Activated naive CD4-positive, alpha-beta T cell treated with Interleukin-2 at 50 U/mL for 16 hours (primary cell): ENCODE measurements around the gene PSTPIP2.
"Not testable (repeated sequence)": the region's sequence is repeated elsewhere in the genome, so short reads cannot be mapped to it uniquely, and the experiment has no call there.

Experiments
- DNase-seq: peaks from one replicate; pipeline ENCODE4 v3.0.0-alpha.2; 2020

Gene PSTPIP2

GRCh38 chr18:46071653-46072375, at the start of gene PSTPIP2:
TSS of gene PSTPIP2 (minus strand) at chr18:46072260. CDS start at chr18:46072188, 72 bp downstream.
- DNase-seq, result peak; percentile 72

GRCh38 chr18:46113751-46114150, 41.7 kb upstream of the PSTPIP2 start:
- no peak for DNase-seq

DNA sequence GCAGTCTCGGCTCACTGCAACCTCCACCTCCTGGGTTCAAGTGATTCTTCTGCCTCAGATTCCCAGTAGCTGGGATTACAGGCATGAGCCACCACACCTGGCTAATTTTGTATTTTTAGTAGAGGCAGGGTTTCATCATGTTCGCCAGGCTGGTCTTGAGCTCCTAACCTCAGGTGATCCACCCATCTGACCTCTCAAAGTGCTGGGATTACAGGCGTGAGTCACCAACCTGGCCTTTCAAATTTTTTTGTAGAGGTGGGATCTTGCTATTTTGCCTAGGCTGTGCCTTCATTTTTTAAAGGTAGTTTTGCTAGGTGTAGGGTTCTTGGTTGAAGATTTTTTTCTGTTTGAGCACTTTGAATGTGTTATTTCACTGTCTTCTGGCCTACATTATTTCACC, 38.3 kb upstream of the PSTPIP2 start:
- DNase-seq, result no peak

DNA sequence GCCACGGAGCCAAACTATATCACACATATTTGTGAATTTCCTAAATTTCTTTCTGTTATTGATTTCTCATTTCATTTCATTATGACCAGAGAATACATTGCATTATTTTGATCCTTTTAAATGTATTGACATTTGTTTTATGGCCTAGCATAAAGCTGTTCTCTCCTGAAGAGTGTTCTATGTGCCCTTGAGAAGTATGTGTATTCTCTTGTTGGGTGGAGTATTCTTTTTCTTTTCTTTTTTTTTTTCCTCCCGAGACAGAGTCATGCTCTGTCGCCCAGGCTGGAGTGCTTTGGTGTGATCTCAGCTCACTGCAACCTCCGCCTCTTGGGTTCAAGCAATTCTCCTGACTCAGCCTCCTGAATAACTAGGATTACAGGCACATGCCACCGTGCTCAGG, 37.3 kb upstream of the PSTPIP2 start:
- DNase-seq, result no peak

DNA sequence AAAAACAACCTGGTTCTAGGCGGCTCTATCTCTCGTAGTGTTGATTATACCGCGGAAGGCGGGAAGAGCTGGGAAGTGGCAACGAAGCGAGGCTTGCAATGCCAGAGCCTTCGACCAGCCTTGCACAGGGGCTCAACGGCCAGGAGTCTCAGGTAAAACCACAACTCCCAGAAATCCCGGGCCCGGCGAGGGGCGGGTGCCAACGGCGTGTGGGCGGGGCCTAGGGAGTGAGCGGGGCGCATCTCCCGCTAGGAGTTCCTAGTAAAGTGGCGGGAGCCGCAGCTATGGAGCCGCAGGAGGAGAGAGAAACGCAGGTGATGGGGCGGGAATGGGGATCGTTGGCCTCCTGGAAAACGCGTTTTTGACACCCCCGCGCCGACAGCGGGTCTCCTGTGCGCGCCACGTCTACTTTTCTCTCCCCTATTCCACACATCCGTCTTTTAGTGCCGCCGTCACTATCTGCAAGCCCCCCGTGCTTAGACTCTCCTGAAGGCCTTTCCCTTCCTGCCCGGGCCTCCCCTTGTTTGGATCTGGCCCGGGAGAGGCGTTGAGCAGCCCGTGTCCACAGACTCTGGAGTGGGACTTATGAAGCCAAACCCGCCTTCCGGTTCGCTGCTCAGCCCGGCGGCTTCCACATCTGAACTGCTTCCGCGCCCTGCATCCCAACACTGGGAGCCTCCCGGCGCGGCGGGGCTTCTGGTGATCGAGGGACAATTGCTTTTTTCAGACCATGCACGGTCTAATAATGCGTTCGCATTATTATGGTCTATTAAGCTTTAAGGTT, 32.3 kb upstream of the PSTPIP2 start, which contains the start of gene HAUS1:
HAUS1 (plus strand) TSS at position 258 of the 784 bp plus-strand sequence; CDS start at position 285, 27 bp downstream.
- peak; percentile 86 for DNase-seq

- DNase-seq, result no peak
Observed at GRCh38 chr18:46099463-46099862, 27.4 kb upstream of the PSTPIP2 start.

- DNase-seq, result no peak
Observed at GRCh38 chr18:46098616-46098933, 26.5 kb upstream of the PSTPIP2 start.

DNA sequence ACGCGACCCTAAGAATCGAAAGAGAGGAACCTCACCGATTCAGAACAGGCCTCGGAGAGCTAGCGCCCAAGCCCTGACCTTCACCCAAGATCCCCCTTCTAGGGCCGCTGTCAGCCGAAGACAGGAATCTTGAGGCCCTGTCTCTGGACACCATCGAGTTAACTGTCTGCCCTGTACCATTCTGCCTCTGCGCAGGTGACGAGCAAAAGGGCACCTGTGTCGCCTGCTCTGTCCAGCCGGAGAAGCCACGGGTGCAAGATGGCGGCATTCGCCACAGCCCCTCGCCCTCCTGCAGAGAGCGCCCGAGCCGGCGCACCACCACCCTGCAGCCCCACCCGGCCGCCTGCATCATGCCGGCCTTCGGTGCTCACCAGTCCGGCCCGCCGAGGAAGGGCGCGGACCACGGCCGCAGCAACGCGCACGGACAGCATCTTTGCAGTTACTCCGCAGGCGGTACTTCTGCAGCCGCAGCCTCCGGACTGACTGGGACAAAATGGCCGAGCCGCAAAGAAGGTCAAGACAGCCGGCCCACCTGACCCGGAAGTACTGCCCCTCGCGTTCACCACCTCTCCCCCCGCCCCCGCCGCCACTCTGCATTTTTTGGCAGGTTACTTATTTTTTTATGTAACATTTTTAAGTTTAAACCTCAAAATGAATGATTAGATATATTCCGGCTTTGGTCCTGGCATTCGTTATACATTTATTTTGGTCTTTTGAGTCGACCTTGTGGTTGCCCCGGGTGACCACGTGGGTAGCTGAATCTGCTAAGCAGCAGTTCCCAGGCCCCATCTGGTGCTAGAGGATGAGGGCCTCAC, 25.9 kb upstream of the PSTPIP2 start, which contains the start of gene ATP5F1A:
ATP5F1A (minus strand) TSS at position 496 of the 815 bp plus-strand sequence; CDS start at position 431, 65 bp downstream.
- DNase-seq, result peak; percentile 87

- DNase-seq, result no peak
Observed at GRCh38 chr18:46097431-46097800, 25.4 kb upstream of the PSTPIP2 start.

- DNase-seq, result no peak
Observed at GRCh38 chr18:46096651-46097300, 24.7 kb upstream of the PSTPIP2 start.

DNA sequence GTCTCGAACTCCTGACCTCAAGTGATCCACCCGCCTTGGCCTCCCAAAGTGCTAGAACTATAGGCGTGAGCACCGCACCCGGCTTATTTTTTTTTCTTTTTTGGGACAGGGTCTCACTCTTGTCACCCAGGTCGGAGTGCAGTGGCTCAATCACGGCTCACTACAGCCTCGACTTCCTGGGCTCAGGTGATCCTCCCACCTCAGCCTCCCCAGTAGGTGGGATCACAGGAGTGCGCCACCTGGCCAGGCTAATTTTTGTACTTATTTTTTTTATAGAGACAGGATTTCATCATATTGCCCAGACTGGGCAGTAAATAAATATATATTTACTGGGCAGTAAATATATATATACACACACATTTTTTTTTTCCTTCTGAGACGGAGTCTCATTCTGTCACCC, 23.5 kb upstream of the PSTPIP2 start:
- DNase-seq, result no peak

- DNase-seq, result not testable (repeated sequence)
Observed at GRCh38 chr18:46088501-46088900, 16.4 kb upstream of the PSTPIP2 start.

DNA sequence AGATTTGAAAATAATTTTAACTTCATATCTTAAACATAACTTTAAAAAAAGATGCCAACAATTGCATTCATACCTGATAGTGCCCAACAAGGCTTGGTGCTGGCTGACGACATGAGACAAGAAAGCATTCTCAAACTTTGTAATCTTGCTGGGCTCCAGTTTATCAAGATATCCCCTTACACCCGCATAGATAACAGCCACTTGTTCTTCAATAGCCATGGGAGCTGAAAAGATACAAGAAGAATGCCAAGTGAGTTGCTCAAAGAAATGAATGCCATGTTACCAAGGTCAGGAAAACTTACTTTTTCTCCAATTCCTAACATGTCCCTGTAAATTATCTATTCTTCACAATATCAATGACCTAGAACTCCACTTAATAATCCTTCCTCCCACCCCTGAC, 12.4 kb upstream of the PSTPIP2 start:
- DNase-seq, result no peak

- no peak for DNase-seq
Observed at GRCh38 chr18:46080156-46080555, 8.1 kb upstream of the PSTPIP2 start.

DNA sequence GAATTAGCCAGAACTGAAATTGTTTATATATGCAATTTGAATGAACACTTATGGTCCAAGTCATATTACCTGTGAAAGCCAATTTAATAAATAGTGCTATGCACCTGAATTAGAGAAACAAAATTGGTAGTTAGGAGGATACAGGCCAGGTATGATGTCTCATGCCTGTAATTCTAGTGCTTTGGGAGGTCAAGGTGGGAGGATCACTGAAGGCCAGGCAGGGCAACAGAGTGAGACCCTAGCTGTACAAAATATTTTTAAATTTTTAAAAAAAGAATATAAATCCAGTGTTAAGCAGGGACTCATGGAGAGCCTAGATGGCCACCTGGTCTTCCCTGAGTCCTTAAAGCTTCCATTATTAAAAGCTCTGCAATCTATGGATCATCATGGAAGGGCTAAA, 7.3 kb upstream of the PSTPIP2 start:
- no peak for DNase-seq

GRCh38 chr18:46073474-46074331, 1.6 kb upstream of the PSTPIP2 start:
- peak; percentile 50 for DNase-seq

GRCh38 chr18:46072959-46073358, 899 bp upstream of the PSTPIP2 start:
- no peak for DNase-seq

DNA sequence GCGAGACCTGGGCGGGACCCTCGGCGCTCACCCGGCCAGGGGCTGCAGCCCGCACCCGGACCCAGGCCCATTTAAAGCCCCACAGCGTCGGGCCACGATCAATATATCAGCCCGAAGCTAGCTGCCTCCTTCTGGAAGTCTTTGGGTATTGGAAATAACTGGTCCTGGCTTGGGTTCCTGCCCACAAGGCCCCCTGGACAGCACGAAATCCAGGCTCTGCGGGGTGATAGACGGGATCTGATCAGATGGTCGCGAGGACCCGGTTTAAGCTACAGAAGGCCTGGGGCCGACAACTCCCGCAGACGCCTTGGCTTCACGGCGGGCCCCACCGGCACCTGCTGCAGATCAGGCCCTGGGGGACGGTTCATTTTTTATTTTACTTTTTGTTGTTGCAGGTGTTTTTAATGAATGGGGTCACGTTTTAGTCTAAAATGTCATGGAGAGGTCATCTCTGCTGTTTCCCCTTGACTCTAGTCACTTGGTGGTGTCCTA, 362 bp upstream of the PSTPIP2 start:
- DNase-seq, result no peak

- DNase-seq, result peak; percentile 16
Observed at GRCh38 chr18:46070815-46071652, 1.0 kb downstream of the PSTPIP2 start.

- DNase-seq, result no peak
Observed at GRCh38 chr18:46070232-46070631, 1.8 kb downstream of the PSTPIP2 start.

- no peak for DNase-seq
Observed at GRCh38 chr18:46069524-46069923, 2.5 kb downstream of the PSTPIP2 start.
